Bronchial epithelial cell (primary cell): ENCODE measurements around the gene RERG. TPM values are rescaled to one million over a fixed set of nuclear protein-coding genes. Genes with fewer than 3 reads are reported as not detected.

ENCODE experiments used
- DNase-seq: peaks from one replicate; pipeline ENCODE4 v3.0.0-alpha.2; 2010; ENCODE audit warnings: low read depth
- FAIRE-seq: peaks from 2 replicates; lab custom pipeline; 2011; peaks lifted over from hg19 to GRCh38; lab: Jason Lieb, UNC
- H3K27me3 ChIP-seq: 2 replicates; pipeline ENCODE4 v1.5.1; 2011; ENCODE audit warnings: low read length; ENCODE audit not compliant: control insufficient read depth, insufficient read depth
- H3K36me3 ChIP-seq: 2 replicates; pipeline ENCODE4 v1.5.1; 2011; ENCODE audit warnings: low read length; ENCODE audit not compliant: control insufficient read depth, insufficient read depth
- H3K4me3 ChIP-seq: 2 replicates; pipeline ENCODE4 v1.5.1; 2011; ENCODE audit warnings: mild to moderate bottlenecking, low read depth, low read length, control low read depth
- CTCF ChIP-seq: IDR thresholded peaks from 2 replicates; pipeline ENCODE4 v1.5.1; 2011; ENCODE audit warnings: mild to moderate bottlenecking, moderate library complexity, low read length, control low read depth, inconsistent platforms; ENCODE audit not compliant: insufficient read depth, severe bottlenecking
- total RNA-seq: library from RNA; depleted of rRNA; stranded (reverse); fragments of >200 nt; gene quantifications from 2 replicates; pipeline ENCODE4 v1.2.1, GENCODE V29; 2014

RERG gene
- total RNA-seq, 1 donor from 2014 or later, result 0.53 TPM

DNA sequence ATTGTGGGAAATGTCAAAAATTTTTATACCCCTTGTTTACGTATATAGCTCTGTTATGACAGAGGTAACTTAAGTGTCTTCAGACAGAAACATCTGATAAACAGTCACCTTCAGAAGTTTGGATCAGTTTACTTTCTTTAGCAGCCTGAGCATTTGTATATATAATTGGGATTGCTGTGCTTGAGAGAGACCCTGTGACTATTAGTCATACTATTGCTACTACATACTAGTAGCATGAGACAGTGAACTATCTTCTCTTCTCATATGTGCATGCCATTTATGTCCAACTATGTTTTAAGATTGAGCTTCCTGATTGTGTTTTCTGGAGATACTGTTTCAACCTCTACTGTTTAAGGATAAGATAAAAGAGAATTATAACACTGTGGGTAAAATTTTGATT, 146.9 kb downstream of the RERG start:
- no peaks in the 10 kb centered on the region for H3K36me3 ChIP-seq

GRCh38 chr12:15059123-15059522, 162.1 kb downstream of the RERG start:
- no peak for FAIRE-seq
- DNase-seq, result no peak
- TF ChIP-seq CTCF, result no peak
- Histone ChIP-seq H3K4me3 (no peak overlapping the region), H3K27me3 (no peaks in the 10 kb centered on the region), H3K36me3 (no peaks in the 10 kb centered on the region)

More for the DNA sequence above, 146.9 kb downstream of the RERG start:
- H3K4me3 ChIP-seq, result no peak overlapping the region
- DNase-seq (peak; percentile 22), FAIRE-seq (no peak)
- no peaks in the 10 kb centered on the region for H3K27me3 ChIP-seq
- TF ChIP-seq CTCF, result no peak

Other genes starting within 250 kb of the RERG start
- gene PDE6H, start 248.4 kb downstream of the RERG start, total RNA-seq, result not detected in 2 replicates
- gene PTPRO, start 101.1 kb upstream of the RERG start, total RNA-seq, result under 0.01 TPM in 1 of 2 replicates, not detected in the other